Cardiac septum (tissue), 1 donor: ENCODE data around the gene CACNA1S. TPM values are rescaled to one million over a fixed set of nuclear protein-coding genes. Genes with fewer than 3 reads are reported as not detected.

ENCODE experiments used
- DNase-seq: peaks from one replicate; pipeline ENCODE4 v3.0.0-alpha.2; 2020; ENCODE audit warnings: low spot score
- intact Hi-C: fragments of 100-400 bp; cut with DNase I; formaldehyde crosslinking; loops from one replicate; pipeline ENCODE4 v1.14.0; 2022
- total RNA-seq: library from RNA; stranded (reverse); fragmentation: NEBNext Ultra II Directional; extraction: Animal tissue kit (Norgen Biotek cat#: 25700); gene quantifications from one replicate; pipeline ENCODE4 v1.2.1, GENCODE V29; 2021
- donor health status: DM: no; HTN: no; CAD: no.

CACNA1S gene
- total RNA-seq, 1 donor from 2014 or later: 0.19 TPM

- no peak for DNase-seq
- intact Hi-C loops: no loop called here
These were observed 10.2 kb upstream of the CACNA1S start for GRCh38 chr1:201122321-201122957.

- intact Hi-C loops: no loop called here
These were observed 7.3 kb upstream of the CACNA1S start for GRCh38 chr1:201119206-201120197.

GRCh38 chr1:201116091-201116490 lies 3.9 kb upstream of the CACNA1S start:
- DNase-seq: no peak
- intact Hi-C loops: no loop called here

More at GRCh38 chr1:201119206-201120197, 7.3 kb upstream of the CACNA1S start:
- DNase-seq: no peak

- DNase-seq: no peak
- intact Hi-C loops: loop anchor here (2.0 kb wide), 1 partner anchor 145 kb away; no protein-coding TSS in a partner anchor
These were observed 3.2 kb upstream of the CACNA1S start for GRCh38 chr1:201115390-201115937.

GRCh38 chr1:201114245-201115131 lies 2.3 kb upstream of the CACNA1S start:
- DNase-seq: peak; percentile 88
- intact Hi-C loops: loop anchor here (2.0 kb wide), 1 partner anchor 144 kb away; no protein-coding TSS in a partner anchor

GRCh38 chr1:201113451-201114244 lies 1.4 kb upstream of the CACNA1S start:
- intact Hi-C loops: loop anchor here (2.0 kb wide), 1 partner anchor 143 kb away; no protein-coding TSS in a partner anchor
- no peak for DNase-seq

GRCh38 chr1:201112926-201113325 lies 700 bp upstream of the CACNA1S start:
- DNase-seq: no peak
- intact Hi-C loops: no loop called here

GRCh38 chr1:201111672-201112071 lies 554 bp downstream of the CACNA1S start:
- intact Hi-C loops: no loop called here
- no peak for DNase-seq

GRCh38 chr1:201111156-201111555 lies 1.1 kb downstream of the CACNA1S start:
- intact Hi-C loops: no loop called here
- no peak for DNase-seq

- intact Hi-C loops: no loop called here
- DNase-seq: no peak
These were observed 1.6 kb downstream of the CACNA1S start for GRCh38 chr1:201110616-201111015.

GRCh38 chr1:201110138-201110537 lies 2.1 kb downstream of the CACNA1S start:
- no peak for DNase-seq
- intact Hi-C loops: no loop called here

GRCh38 chr1:201109651-201110050 lies 2.6 kb downstream of the CACNA1S start:
- no peak for DNase-seq
- intact Hi-C loops: no loop called here

GRCh38 chr1:201108614-201109013 lies 3.6 kb downstream of the CACNA1S start:
- intact Hi-C loops: no loop called here
- no peak for DNase-seq

GRCh38 chr1:201105688-201106087 lies 6.5 kb downstream of the CACNA1S start:
- intact Hi-C loops: no loop called here
- no peak for DNase-seq

- DNase-seq: no peak
- intact Hi-C loops: no loop called here
These were observed 8.1 kb downstream of the CACNA1S start for GRCh38 chr1:201104141-201104540.

- DNase-seq: no peak
- intact Hi-C loops: no loop called here
These were observed 8.6 kb downstream of the CACNA1S start for GRCh38 chr1:201103666-201104065.

GRCh38 chr1:201100169-201100930 lies 11.9 kb downstream of the CACNA1S start:
- DNase-seq: no peak

More at GRCh38 chr1:201100169-201100930, 11.9 kb downstream of the CACNA1S start:
- intact Hi-C loops: no loop called here
